ENCODE results near the gene ANKRD66. TPM values are rescaled to one million over a fixed set of nuclear protein-coding genes. Genes with fewer than 3 reads are reported as not detected.

ANKRD66 gene
- polyA plus RNA-seq, 1 experiment: not detected

- H3K36me3 ChIP-seq (ENCODE audit: control insufficient read depth, insufficient read depth, low read length): no peaks in the 10 kb centered on the region
- H3K27me3 ChIP-seq (ENCODE audit: control insufficient read depth, insufficient read depth, low read length): no peaks in the 10 kb centered on the region; the same call in 1 of the 2 replicates
- no peak overlapping the region for H3K4me3 ChIP-seq (ENCODE audit: low read depth, low read length)
- CTCF ChIA-PET: no interaction called here
- POLR2A ChIA-PET: interaction anchor here (0.6 kb wide), 1 partner anchor 329 kb away, joined by 3 read pairs; no protein-coding TSS in a partner anchor
- no peak for TF ChIP-seq CTCF (IDR thresholded peaks at IDR 0.05; ENCODE audit: insufficient read depth, low read depth, low read length)
- DNase-seq (ENCODE audit: low read depth): no peak
Measured at GRCh38 chr6:46749731-46750130, 3.0 kb downstream of the ANKRD66 start.

GRCh38 chr6:46751658-46752057 lies 4.9 kb downstream of the ANKRD66 start:
- ChIA-PET CTCF (no interaction called here), POLR2A (no interaction called here)
- Histone ChIP-seq H3K4me3 (ENCODE audit: low read depth, low read length) (no peak overlapping the region), H3K27me3 (ENCODE audit: control insufficient read depth, insufficient read depth, low read length) (no peaks in the 10 kb centered on the region; the same call in 1 of the 2 replicates), H3K36me3 (ENCODE audit: control insufficient read depth, insufficient read depth, low read length) (no peaks in the 10 kb centered on the region)
- no peak for DNase-seq (ENCODE audit: low read depth)
- no peak for TF ChIP-seq CTCF (IDR thresholded peaks at IDR 0.05; ENCODE audit: insufficient read depth, low read depth, low read length)

- no peak overlapping the region for H3K4me3 ChIP-seq (ENCODE audit: low read depth, low read length)
- H3K27me3 ChIP-seq (ENCODE audit: control insufficient read depth, insufficient read depth, low read length): no peaks in the 10 kb centered on the region; the same call in 1 of the 2 replicates
- DNase-seq (ENCODE audit: low read depth): no peak
- ChIA-PET POLR2A (no interaction called here), CTCF (interaction anchor here (1.2 kb wide), 1 partner anchor 20 kb away, joined by 3 read pairs; no protein-coding TSS in a partner anchor)
- no peak for TF ChIP-seq CTCF (IDR thresholded peaks at IDR 0.05; ENCODE audit: insufficient read depth, low read depth, low read length)
- no peaks in the 10 kb centered on the region for H3K36me3 ChIP-seq (ENCODE audit: control insufficient read depth, insufficient read depth, low read length)
Measured at GRCh38 chr6:46755865-46756264, 9.1 kb downstream of the ANKRD66 start.

- no peak overlapping the region for H3K4me3 ChIP-seq (ENCODE audit: low read depth, low read length)
- CTCF ChIA-PET: no interaction called here
- H3K27me3 ChIP-seq (ENCODE audit: control insufficient read depth, insufficient read depth, low read length): no peaks in the 10 kb centered on the region; the same call in 1 of the 2 replicates
- H3K36me3 ChIP-seq (ENCODE audit: control insufficient read depth, insufficient read depth, low read length): no peaks in the 10 kb centered on the region
- TF ChIP-seq CTCF (IDR thresholded peaks at IDR 0.05; ENCODE audit: insufficient read depth, low read depth, low read length): no peak
- POLR2A ChIA-PET: no interaction called here
- DNase-seq (ENCODE audit: low read depth): no peak
Measured at GRCh38 chr6:46756469-46757213, 9.9 kb downstream of the ANKRD66 start.

- Histone ChIP-seq H3K27me3 (ENCODE audit: control insufficient read depth, insufficient read depth, low read length) (no peaks in the 10 kb centered on the region; the same call in 1 of the 2 replicates), H3K36me3 (ENCODE audit: control insufficient read depth, insufficient read depth, low read length) (no peaks in the 10 kb centered on the region), H3K4me3 (ENCODE audit: low read depth, low read length) (no peak overlapping the region)
- no peak for DNase-seq (ENCODE audit: low read depth)
- ChIA-PET POLR2A (no interaction called here), CTCF (no interaction called here)
- no peak for TF ChIP-seq CTCF (IDR thresholded peaks at IDR 0.05; ENCODE audit: insufficient read depth, low read depth, low read length)
Measured at GRCh38 chr6:46757214-46757596, 10.5 kb downstream of the ANKRD66 start.

Measured in BJ (cell line).